Head of caudate nucleus (tissue), 42 donors: ENCODE data around the gene QRICH2.
"Not testable (repeated sequence)": the region's sequence is repeated elsewhere in the genome, so short reads cannot be mapped to it uniquely, and the experiment has no call there.

Experiments
- DNase-seq, 42 donors: peaks; one replicate each; pipeline versions ENCODE4 v3.0.0 to v3.0.0-alpha.2; 2020 to 2021; ENCODE audit warnings: mixed read lengths in 7 of 42
- intact Hi-C: fragments of 100-400 bp; cut with DNase I; formaldehyde crosslinking; loops from one replicate; pipeline ENCODE4 v1.15.0; 2022

Gene QRICH2

DNA sequence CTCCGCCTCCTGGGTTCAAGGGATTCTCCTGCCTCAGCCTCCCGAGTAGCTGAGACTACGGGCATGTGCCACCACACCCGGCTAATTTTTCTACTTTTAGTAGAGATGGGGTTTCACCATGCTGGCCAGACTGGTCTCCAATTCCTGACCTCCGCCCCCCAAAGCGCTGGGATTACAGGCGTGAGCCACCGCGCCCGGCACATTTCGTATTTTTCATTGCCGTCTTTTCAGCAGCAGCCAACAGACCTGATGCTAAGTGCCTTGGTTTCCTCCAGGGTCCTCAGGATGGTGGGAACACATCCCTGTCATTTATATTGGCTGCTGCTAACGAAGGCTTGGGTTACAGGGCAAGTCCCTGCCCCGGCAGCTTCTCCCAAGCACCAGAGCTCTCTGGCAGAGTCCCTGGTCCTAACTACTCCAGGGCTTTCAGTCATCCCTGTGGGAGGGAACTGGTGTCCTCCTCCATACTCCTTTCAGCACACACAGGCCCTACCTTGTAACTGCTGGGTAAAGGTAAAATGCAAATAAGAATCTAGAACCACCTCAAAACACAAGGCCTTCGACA lies 66.3 kb downstream of the QRICH2 start:
- peak in 1 of 42 donors; percentile 37 for DNase-seq
- intact Hi-C loops, result no loop called here

DNA sequence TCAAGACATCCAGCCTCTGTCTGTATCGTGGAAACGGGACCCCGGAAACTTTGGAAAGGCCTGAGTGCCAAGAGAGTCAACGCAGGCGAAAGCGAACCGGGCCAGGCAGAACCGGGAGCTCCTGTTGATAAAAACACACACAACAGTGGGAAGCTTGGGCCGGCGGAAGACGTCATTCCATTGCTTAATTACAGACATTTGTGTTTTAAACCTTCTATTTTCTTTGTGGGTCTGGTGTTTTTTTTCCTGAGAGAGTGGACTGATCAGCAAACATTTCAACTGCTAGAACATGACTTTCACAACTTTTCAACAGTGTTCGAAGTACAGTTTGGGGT lies 66.9 kb downstream of the QRICH2 start:
- DNase-seq, result peak in 20 of 42 donors; percentile 7 to 73 (median 30)
- intact Hi-C loops, result no loop called here

DNA sequence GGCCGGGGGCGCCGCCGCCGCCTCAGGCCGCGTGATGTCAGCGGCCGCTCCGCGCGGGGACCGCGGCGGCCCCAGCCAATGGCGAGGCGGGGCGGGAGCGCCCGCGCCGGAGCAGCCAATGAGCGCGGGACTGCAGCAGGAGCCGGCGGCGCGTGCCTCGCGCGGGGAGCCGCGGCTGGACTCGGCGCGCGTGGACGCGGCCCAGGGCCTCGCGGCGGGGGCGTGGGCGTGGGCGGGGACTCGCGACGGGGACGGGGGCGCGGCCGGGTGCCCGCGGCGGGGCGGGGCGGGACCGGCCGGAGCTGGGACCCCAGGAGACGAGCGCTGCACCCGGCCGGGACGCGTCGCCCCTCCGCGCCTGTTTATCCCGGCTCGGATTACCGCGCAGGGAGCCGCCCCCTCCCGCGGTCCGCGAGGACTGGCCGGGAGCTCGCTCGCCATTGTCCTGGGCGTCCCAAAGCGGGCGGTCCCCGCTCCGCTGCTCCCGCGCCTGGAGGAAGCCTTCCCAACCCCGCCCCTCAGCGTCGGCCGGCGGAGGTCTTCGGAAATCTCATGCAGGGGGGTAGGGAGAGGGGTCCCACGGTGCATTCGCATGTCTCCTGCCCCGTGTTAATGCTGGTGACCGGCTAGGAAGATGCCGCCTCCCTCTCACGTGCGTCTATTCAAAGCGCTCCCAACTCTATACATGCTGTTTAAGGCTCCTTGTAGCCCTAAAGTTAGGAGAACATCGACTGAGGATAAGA lies 67.4 kb downstream of the QRICH2 start, which contains the start of gene RNF157:
Gene RNF157 (minus strand): TSS at position 33 of the 743 bp plus-strand sequence. CDS start 253 bp downstream, outside the sequence.
- intact Hi-C loops, result no loop called here
- peak in 41 of 42 donors; percentile 45 to 89 (median 78) for DNase-seq

- intact Hi-C loops, result no loop called here
Measured at GRCh38 chr17:76239538-76240274, 68.4 kb downstream of the QRICH2 start.

GRCh38 chr17:76238847-76239537 lies 69.1 kb downstream of the QRICH2 start:
- intact Hi-C loops, result no loop called here
- DNase-seq, result peak in 1 of 42 donors; percentile 38

More at GRCh38 chr17:76239538-76240274, 68.4 kb downstream of the QRICH2 start:
- DNase-seq, result peak in 10 of 42 donors; percentile 17 to 54 (median 31)

GRCh38 chr17:76237859-76238313 lies 70.2 kb downstream of the QRICH2 start:
- DNase-seq, result no peak
- intact Hi-C loops, result no loop called here

DNA sequence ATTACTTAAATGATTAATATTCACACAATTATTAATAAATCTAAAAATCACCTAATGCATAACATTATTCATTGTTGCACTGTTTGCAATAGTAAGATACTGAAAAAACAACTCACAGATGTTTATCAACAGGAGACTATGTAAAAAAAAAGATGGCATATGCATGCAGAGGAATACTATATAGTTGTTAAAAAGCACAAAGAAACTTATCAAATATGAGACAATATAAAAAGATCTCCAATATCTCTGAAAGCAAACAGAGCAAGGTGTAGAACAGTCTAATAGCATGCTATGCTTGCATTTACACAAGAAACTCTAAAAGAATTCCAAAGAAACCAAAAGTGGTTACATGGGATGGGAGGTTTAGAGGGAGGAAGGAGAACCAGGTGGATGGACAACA lies 71.5 kb downstream of the QRICH2 start:
- intact Hi-C loops, result no loop called here
- DNase-seq, result no peak

GRCh38 chr17:76235883-76236282 lies 72.2 kb downstream of the QRICH2 start:
- no peak for DNase-seq
- intact Hi-C loops, result no loop called here

DNA sequence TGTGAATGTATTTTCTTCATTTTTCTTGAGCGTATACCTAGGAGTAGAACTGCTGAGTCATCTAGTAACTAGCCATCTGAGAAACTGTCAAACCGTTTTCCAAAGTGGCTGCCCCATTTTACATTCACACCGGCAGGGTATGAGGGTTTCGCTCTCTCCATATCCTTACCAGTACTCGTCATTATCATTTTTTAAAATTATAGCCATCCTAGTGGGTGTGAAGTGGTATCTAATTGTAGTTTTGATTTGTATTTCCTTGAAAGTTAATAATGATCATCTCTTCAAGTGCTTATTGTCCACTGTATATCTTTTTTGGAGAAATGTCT lies 73.8 kb downstream of the QRICH2 start:
- intact Hi-C loops, result no loop called here

DNA sequence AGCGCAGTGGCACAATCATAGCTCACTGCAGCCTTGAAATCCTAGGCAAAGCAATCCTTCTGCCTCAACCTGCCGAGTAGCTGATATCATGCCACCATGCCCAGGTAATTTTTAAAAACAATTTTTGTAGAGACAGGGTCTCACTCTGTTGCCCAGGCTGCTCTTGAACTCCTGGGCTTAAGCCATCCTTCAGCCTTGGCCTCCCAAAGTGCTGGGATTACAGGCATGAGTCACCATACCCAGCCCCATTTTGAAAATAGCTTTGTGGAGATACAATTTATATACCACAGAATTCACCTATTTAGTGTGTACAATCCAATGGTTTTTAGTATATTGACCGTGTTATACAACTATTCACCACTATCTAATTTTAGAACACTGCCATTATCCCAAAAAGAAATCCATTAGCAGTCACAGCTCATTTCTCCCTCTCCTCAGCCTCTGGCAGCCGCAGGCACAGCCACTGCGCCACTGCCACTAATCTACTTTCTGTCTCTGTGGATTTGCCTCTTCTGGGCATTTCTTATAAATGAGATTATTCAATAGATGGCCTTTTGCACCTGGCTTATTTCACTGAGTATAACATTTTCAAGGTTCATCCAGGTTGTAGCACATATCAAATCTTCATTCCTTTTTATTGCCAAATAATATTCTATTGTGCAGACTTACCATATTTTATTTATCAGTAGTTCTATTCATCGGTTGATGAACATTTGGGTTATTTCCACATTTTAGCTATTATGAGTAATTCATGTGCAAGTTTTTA lies 74.3 kb downstream of the QRICH2 start:
- DNase-seq, result peak in 1 of 42 donors; percentile 32
- intact Hi-C loops, result no loop called here

More for the DNA sequence above, 73.8 kb downstream of the QRICH2 start:
- DNase-seq, result no peak

DNA sequence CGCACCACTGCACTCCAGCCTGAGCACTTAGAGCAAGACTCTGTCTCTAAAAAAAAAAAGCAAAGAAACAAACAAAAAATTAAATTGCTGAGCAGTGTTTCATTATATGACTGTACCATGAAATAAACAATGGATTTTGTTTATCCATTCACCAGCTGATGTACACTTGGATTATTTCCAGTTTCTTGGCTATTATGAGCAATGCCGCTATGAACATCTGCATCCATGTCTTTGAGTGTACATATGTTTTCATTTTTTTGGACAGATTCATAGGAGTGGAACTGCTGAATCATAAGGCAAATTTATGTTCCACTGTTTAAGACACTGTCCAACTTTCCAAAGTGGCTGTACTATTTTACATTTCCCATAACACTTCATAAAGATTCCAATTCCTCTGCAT lies 75.7 kb downstream of the QRICH2 start:
- intact Hi-C loops, result no loop called here
- DNase-seq, result no peak

GRCh38 chr17:76226749-76227148 lies 81.3 kb downstream of the QRICH2 start:
- intact Hi-C loops, DNase-seq: not testable (repeated sequence)

GRCh38 chr17:76225373-76226086 lies 82.5 kb downstream of the QRICH2 start:
- intact Hi-C loops, DNase-seq: not testable (repeated sequence)
